GM21576 (cell line): Measurements from ENCODE around the gene XPO5.
"Not testable (repeated sequence)": the region's sequence is repeated elsewhere in the genome, so short reads cannot be mapped to it uniquely, and the experiment has no call there.

ENCODE experiments used
- ATAC-seq: cut with Tn5 transposase; IDR thresholded peaks from one replicate; pipeline ENCODE4 v1.9.1; 2021; ENCODE audit warnings: mild to moderate bottlenecking, moderate library complexity; ENCODE audit not compliant: unreplicated experiment

The XPO5 gene

GRCh38 chr6:43575772-43576551, at the start of gene XPO5, which contains the start of gene POLH:
Gene XPO5 (minus strand): TSS chr6:43576038. CDS start chr6:43575864, 174 bp downstream.
Gene POLH (plus strand): TSS chr6:43576185. CDS start chr6:43582320, 6,135 bp downstream.
- ATAC-seq = peak; percentile 80

- ATAC-seq = no peak
These were observed 49.7 kb upstream of the XPO5 start for GRCh38 chr6:43625393-43625992.

- no peak for ATAC-seq
These were observed 49.0 kb upstream of the XPO5 start for GRCh38 chr6:43624786-43625288.

- no peak for ATAC-seq
These were observed 48.3 kb upstream of the XPO5 start for GRCh38 chr6:43623880-43624785.

GRCh38 chr6:43622541-43622940, 46.7 kb upstream of the XPO5 start:
- ATAC-seq = no peak

GRCh38 chr6:43621836-43622180, 46.0 kb upstream of the XPO5 start:
- ATAC-seq = no peak

GRCh38 chr6:43621078-43621835, 45.4 kb upstream of the XPO5 start:
- ATAC-seq = no peak

GRCh38 chr6:43616725-43617472, 41.1 kb upstream of the XPO5 start:
- no peak for ATAC-seq

GRCh38 chr6:43614396-43614730, 38.5 kb upstream of the XPO5 start:
- no peak for ATAC-seq

- no peak for ATAC-seq
These were observed 38.0 kb upstream of the XPO5 start for GRCh38 chr6:43613721-43614395.

GRCh38 chr6:43610431-43610830, 34.6 kb upstream of the XPO5 start:
- no peak for ATAC-seq

GRCh38 chr6:43609402-43609801, 33.6 kb upstream of the XPO5 start:
- no peak for ATAC-seq

GRCh38 chr6:43608807-43609206, 33.0 kb upstream of the XPO5 start:
- no peak for ATAC-seq

- ATAC-seq = no peak
These were observed 32.5 kb upstream of the XPO5 start for GRCh38 chr6:43608310-43608763.

- no peak for ATAC-seq
These were observed 30.2 kb upstream of the XPO5 start for GRCh38 chr6:43606019-43606418.

- ATAC-seq = no peak
These were observed 28.3 kb upstream of the XPO5 start for GRCh38 chr6:43604174-43604573.

GRCh38 chr6:43600595-43600994, 24.8 kb upstream of the XPO5 start:
- no peak for ATAC-seq

- ATAC-seq = no peak
These were observed 18.1 kb upstream of the XPO5 start for GRCh38 chr6:43593938-43594337.

- ATAC-seq = not testable (repeated sequence)
These were observed 13.7 kb upstream of the XPO5 start for GRCh38 chr6:43589564-43589963.
